Adrenal gland (tissue), 5 donors: ENCODE measurements around the gene GRIN3B.

ENCODE experiments used
- CTCF ChIP-seq, 6 experiments: fragments of 450-650 bp in 4 of 6; fragments of 200-600 bp in 2 of 6; sonication (generic) in 1 of 6; IDR thresholded peaks; 1 replicate in 5 of 6; 2 replicates in 1 of 6; pipeline versions ENCODE4 v1.5.1 to v1.8.0; 2016 to 2021; ENCODE audit warnings: antibody characterized with exemption in 6 of 6, mild to moderate bottlenecking in 2 of 6, moderate library complexity in 1 of 6
- POLR2A ChIP-seq, 2 donors: fragments of 450-650 bp; IDR thresholded peaks; one replicate each; pipeline ENCODE4 v1.6.1; 2017; ENCODE audit warnings: antibody characterized with exemption in 2 of 2, mild to moderate bottlenecking in 2 of 2, moderate library complexity in 1 of 2
- donor health status: DM: no; HTN: no; CAD: no.

GRCh38 chr19:1007399-1008251 is 7.4 kb downstream of the GRIN3B start:
- TF ChIP-seq CTCF (IDR thresholded peaks at IDR 0.05): no peak
- TF ChIP-seq POLR2A (IDR thresholded peaks at IDR 0.05): no peak
